BJ (cell line): ENCODE data around the gene STX12. TPM values are rescaled to one million over a fixed set of nuclear protein-coding genes. Genes with fewer than 3 reads are reported as not detected.
A peak's percentile ranks its signal among the peaks of the same experiment; 100 is the strongest.

Experiments
- CTCF ChIA-PET: fragments of 350-600 bp; formaldehyde crosslinking; extraction: SDS; loops from one replicate; lab custom pipeline; 2021; ENCODE audit warnings: antibody characterized with exemption, inconsistent platforms; lab: Yijun Ruan, JAX
- POLR2A ChIA-PET: fragments of 300-600 bp; sonication (Branson Sonifier 250); formaldehyde crosslinking; extraction: SDS; loops from one replicate; lab custom pipeline; 2021; ENCODE audit warnings: antibody characterized with exemption; lab: Charles Lee
- DNase-seq: peaks from one replicate; pipeline ENCODE4 v3.0.0-alpha.2; 2011; ENCODE audit warnings: low read depth
- H3K27me3 ChIP-seq: 2 replicates; pipeline ENCODE4 v1.6.0; 2011; ENCODE audit warnings: low read length; ENCODE audit not compliant: control insufficient read depth, insufficient read depth
- H3K36me3 ChIP-seq: 2 replicates; pipeline ENCODE4 v1.5.1; 2011; ENCODE audit warnings: low read length; ENCODE audit not compliant: control insufficient read depth, insufficient read depth
- H3K4me3 ChIP-seq: 2 replicates; pipeline ENCODE4 v1.5.1; 2011; ENCODE audit warnings: low read depth, mild to moderate bottlenecking, control low read depth, low read length
- CTCF ChIP-seq: IDR thresholded peaks from 2 replicates; pipeline ENCODE4 v1.5.1; 2011; ENCODE audit warnings: low read depth, mild to moderate bottlenecking, control low read depth, inconsistent platforms, low read length, moderate library complexity; ENCODE audit not compliant: insufficient read depth
- polyA minus RNA-seq: library from RNA; depleted of rRNA, polyadenylated mRNA; stranded (reverse); fragments of >200 nt; gene quantifications from 2 replicates; pipeline ENCODE4 v1.2.3, GENCODE V29; 2011; rRNA and poly(A)+ RNA removed
- polyA plus RNA-seq: library from polyadenylated mRNA; depleted of rRNA; stranded (reverse); fragments of >200 nt; gene quantifications from 2 replicates; pipeline ENCODE4 v1.2.3, GENCODE V29; 2011; rRNA removed

Gene STX12
- 31.2 and 36.4 TPM in 2 replicates for polyA plus RNA-seq
- 12.2 and 12.3 TPM in 2 replicates for polyA minus RNA-seq

GRCh38 chr1:27772932-27773825 lies at the start of gene STX12:
Gene STX12, plus strand, starts transcription at chr1:27773219. Its CDS starts 89 bp downstream, at chr1:27773308.
- H3K4me3 ChIP-seq, result peak within 1 kb of the TSS; percentile 77
- H3K36me3 ChIP-seq, result no peaks in the 10 kb centered on the region
- CTCF ChIA-PET, result interaction anchor here (0.6 to 1.9 kb wide), 6 partner anchors 18 to 164 kb away, joined by 3 to 4 read pairs (median 4); partner anchors contain the start of gene IFI6
- peak; percentile 99 for DNase-seq
- no peak for TF ChIP-seq CTCF
- no peaks in the 10 kb centered on the region for H3K27me3 ChIP-seq
- POLR2A ChIA-PET, result interaction anchor here (0.7 to 1.1 kb wide), 6 partner anchors 9 to 101 kb away, joined by 3 to 9 read pairs (median 4); partner anchors contain the start of gene FAM76A

GRCh38 chr1:27724961-27725373 lies 48.1 kb upstream of the STX12 start:
- Histone ChIP-seq H3K27me3 (no peaks in the 10 kb centered on the region), H3K36me3 (no peaks in the 10 kb centered on the region; the same call in 1 of the 2 replicates), H3K4me3 (peak overlapping the region; percentile 37)
- CTCF ChIA-PET, result interaction anchor here (0.6 to 1.7 kb wide), 11 partner anchors 12 to 167 kb away, joined by 3 to 10 read pairs (median 3); partner anchors contain the start of genes IFI6 and STX12
- no peak for DNase-seq
- POLR2A ChIA-PET, result interaction anchor here (0.6 to 1.5 kb wide), 4 partner anchors 16 to 106 kb away, joined by 3 to 21 read pairs (median 5); partner anchors contain the start of genes IFI6, PPP1R8 and STX12
- TF ChIP-seq CTCF, result no peak

- POLR2A ChIA-PET, result interaction anchor here (0.6 to 1.5 kb wide), 4 partner anchors 16 to 105 kb away, joined by 3 to 21 read pairs (median 5); partner anchors contain the start of genes IFI6, PPP1R8 and STX12
- H3K4me3 ChIP-seq, result peak within 1 kb of the TSS; percentile 73
- no peaks in the 10 kb centered on the region; the same call in 1 of the 2 replicates for H3K36me3 ChIP-seq
- CTCF ChIA-PET, result interaction anchor here (0.6 to 1.7 kb wide), 13 partner anchors 9 to 167 kb away, joined by 3 to 10 read pairs (median 3); partner anchors contain the start of genes IFI6 and STX12
- H3K27me3 ChIP-seq, result no peaks in the 10 kb centered on the region
- TF ChIP-seq CTCF, result peak; percentile 56
- DNase-seq, result peak; percentile 94
These were observed 47.4 kb upstream of the STX12 start, which contains the start of gene FAM76A for GRCh38 chr1:27725374-27726172. Gene FAM76A, plus strand, starts transcription at chr1:27725961. Its CDS starts 120 bp downstream, at chr1:27726081.

- POLR2A ChIA-PET, result interaction anchor here (1.0 to 1.5 kb wide), 3 partner anchors 46 to 104 kb away, joined by 3 to 5 read pairs (median 5); partner anchors contain the start of genes IFI6, PPP1R8 and STX12
- no peak for TF ChIP-seq CTCF
- CTCF ChIA-PET, result interaction anchor here (0.7 to 3.3 kb wide), 8 partner anchors 9 to 110 kb away, joined by 3 to 12 read pairs (median 5); partner anchors contain the start of gene IFI6
- Histone ChIP-seq H3K27me3 (no peaks in the 10 kb centered on the region), H3K36me3 (no peaks in the 10 kb centered on the region; the same call in 1 of the 2 replicates), H3K4me3 (peak overlapping the region; percentile 73)
- no peak for DNase-seq
These were observed 46.6 kb upstream of the STX12 start for GRCh38 chr1:27726173-27727044.
